HG03175 (cell line): ENCODE measurements around the gene ATP2B1.
A peak's percentile ranks its signal among the peaks of the same experiment; 100 is the strongest.
"Not testable (repeated sequence)": the region's sequence is repeated elsewhere in the genome, so short reads cannot be mapped to it uniquely, and the experiment has no call there.

Experiments used
- ATAC-seq: cut with Tn5 transposase; IDR thresholded peaks from one replicate; pipeline ENCODE4 v1.9.1; 2021; ENCODE audit warnings: mild to moderate bottlenecking, moderate library complexity; ENCODE audit not compliant: unreplicated experiment

The ATP2B1 gene

GRCh38 chr12:89708565-89709156, at the start of gene ATP2B1:
TSS of gene ATP2B1 (minus strand) at chr12:89708838. CDS start at chr12:89655886, 52,952 bp downstream.
- ATAC-seq = peak; percentile 50

GRCh38 chr12:89757987-89758386, 49.3 kb upstream of the ATP2B1 start:
- ATAC-seq = not testable (repeated sequence)

- peak; percentile 92 for ATAC-seq
Observed at GRCh38 chr12:89756585-89757398, 48.2 kb upstream of the ATP2B1 start.

- ATAC-seq = peak; percentile 14
Observed at GRCh38 chr12:89756194-89756584, 47.6 kb upstream of the ATP2B1 start.

- ATAC-seq = no peak
Observed at GRCh38 chr12:89753997-89754396, 45.4 kb upstream of the ATP2B1 start.

GRCh38 chr12:89752341-89752740, 43.7 kb upstream of the ATP2B1 start:
- ATAC-seq = peak; percentile 28

GRCh38 chr12:89750389-89751351, 42.0 kb upstream of the ATP2B1 start:
- ATAC-seq = no peak

- ATAC-seq = no peak
Observed at GRCh38 chr12:89748791-89749190, 40.2 kb upstream of the ATP2B1 start.

GRCh38 chr12:89745286-89745685, 36.6 kb upstream of the ATP2B1 start:
- ATAC-seq = no peak

- no peak for ATAC-seq
Observed at GRCh38 chr12:89742337-89743022, 33.8 kb upstream of the ATP2B1 start.

- ATAC-seq = no peak
Observed at GRCh38 chr12:89740943-89741342, 32.3 kb upstream of the ATP2B1 start.

- no peak for ATAC-seq
Observed at GRCh38 chr12:89736995-89737394, 28.4 kb upstream of the ATP2B1 start.

GRCh38 chr12:89733579-89734201, 25.1 kb upstream of the ATP2B1 start:
- no peak for ATAC-seq

GRCh38 chr12:89732522-89732921, 23.9 kb upstream of the ATP2B1 start:
- no peak for ATAC-seq

GRCh38 chr12:89731614-89732013, 23.0 kb upstream of the ATP2B1 start:
- ATAC-seq = no peak

GRCh38 chr12:89731089-89731488, 22.5 kb upstream of the ATP2B1 start:
- ATAC-seq = no peak

GRCh38 chr12:89729946-89730459, 21.4 kb upstream of the ATP2B1 start:
- ATAC-seq = no peak

- ATAC-seq = no peak
Observed at GRCh38 chr12:89723276-89723675, 14.6 kb upstream of the ATP2B1 start.

GRCh38 chr12:89721291-89721987, 12.8 kb upstream of the ATP2B1 start:
- peak; percentile 97 for ATAC-seq
